Ammon's horn (tissue), 1 donor: Measurements from ENCODE around the gene STXBP2.

Experiments
- DNase-seq: peaks from one replicate; pipeline ENCODE4 v3.0.0-alpha.2; 2016; ENCODE audit warnings: low spot score

Gene STXBP2

GRCh38 chr19:7612282-7613274 is 24.3 kb upstream of the STXBP2 start:
- DNase-seq, result no peak

GRCh38 chr19:7614859-7615741 is 21.8 kb upstream of the STXBP2 start:
- DNase-seq, result no peak

GRCh38 chr19:7617172-7617571 is 19.7 kb upstream of the STXBP2 start:
- no peak for DNase-seq

GRCh38 chr19:7617735-7618134 is 19.2 kb upstream of the STXBP2 start:
- no peak for DNase-seq

GRCh38 chr19:7618348-7618747 is 18.6 kb upstream of the STXBP2 start:
- DNase-seq, result no peak

- peak; percentile 19 for DNase-seq
Measured at GRCh38 chr19:7618771-7619510, 18.0 kb upstream of the STXBP2 start.

GRCh38 chr19:7619671-7620441 is 17.1 kb upstream of the STXBP2 start:
- no peak for DNase-seq

GRCh38 chr19:7620442-7621412 is 16.2 kb upstream of the STXBP2 start:
- no peak for DNase-seq

- no peak for DNase-seq
Measured at GRCh38 chr19:7622933-7623685, 13.8 kb upstream of the STXBP2 start.

- no peak for DNase-seq
Measured at GRCh38 chr19:7623725-7624603, 12.9 kb upstream of the STXBP2 start.

GRCh38 chr19:7624810-7625209 is 12.1 kb upstream of the STXBP2 start:
- no peak for DNase-seq

- no peak for DNase-seq
Measured at GRCh38 chr19:7625763-7626372, 11.0 kb upstream of the STXBP2 start.

- no peak for DNase-seq
Measured at GRCh38 chr19:7627166-7627565, 9.7 kb upstream of the STXBP2 start.

- DNase-seq, result no peak
Measured at GRCh38 chr19:7628589-7629311, 8.2 kb upstream of the STXBP2 start.

- peak; percentile 99 for DNase-seq
Measured at GRCh38 chr19:7629347-7630054, 7.4 kb upstream of the STXBP2 start, which contains the start of the genes PET100 and XAB2. Gene PET100 (plus strand): TSS chr19:7629793. CDS start chr19:7629834, 41 bp downstream. Gene XAB2 (minus strand): TSS chr19:7629545. CDS start chr19:7629527, 18 bp downstream.

GRCh38 chr19:7631577-7631976 is 5.3 kb upstream of the STXBP2 start:
- no peak for DNase-seq
